Chondrocyte (in vitro differentiated cells): ENCODE data around the gene RPL10A. TPM values are rescaled to one million over a fixed set of nuclear protein-coding genes. Genes with fewer than 3 reads are reported as not detected.

Source experiments
- DNase-seq: peaks from one replicate; pipeline ENCODE4 v3.0.0; 2021; ENCODE audit warnings: mixed read lengths, low spot score
- H3K27ac Mint-ChIP-seq: one replicate; pipeline ENCODE4 v1.8.0; 2021; ENCODE audit warnings: mild to moderate bottlenecking, moderate library complexity, mixed read lengths; ENCODE audit not compliant: unreplicated experiment
- H3K27me3 Mint-ChIP-seq: 2 replicates; pipeline ENCODE4 v1.8.0; 2021; ENCODE audit warnings: low read depth, mixed read lengths
- H3K36me3 Mint-ChIP-seq: 2 replicates; pipeline ENCODE4 v1.8.0; 2021; ENCODE audit warnings: low read depth, mixed read lengths
- H3K4me1 Mint-ChIP-seq: 2 replicates; pipeline ENCODE4 v1.8.0; 2021; ENCODE audit warnings: low read depth, mild to moderate bottlenecking, mixed read lengths
- H3K4me3 Mint-ChIP-seq: one replicate; pipeline ENCODE4 v1.8.0; 2021; ENCODE audit warnings: mild to moderate bottlenecking, moderate library complexity, mixed read lengths; ENCODE audit not compliant: unreplicated experiment
- H3K9me3 Mint-ChIP-seq: 2 replicates; pipeline ENCODE4 v1.8.0; 2021; ENCODE audit warnings: low read depth, mixed read lengths
- total RNA-seq: library from RNA; stranded (reverse); gene quantifications from 3 replicates; pipeline ENCODE4 v1.2.1, GENCODE V29; 2021
- TF ChIP-seq, protein P1 (sequence below): fragments of 200-600 bp; sonication (generic); IDR thresholded peaks from 2 replicates; pipeline ENCODE4 v1.5.0; 2021; ENCODE audit warnings: antibody characterized with exemption, mild to moderate bottlenecking, moderate library complexity

Gene RPL10A
- total RNA-seq, 1 donor from 2014 or later, result 848 TPM

- TF ChIP-seq, protein P1, sequence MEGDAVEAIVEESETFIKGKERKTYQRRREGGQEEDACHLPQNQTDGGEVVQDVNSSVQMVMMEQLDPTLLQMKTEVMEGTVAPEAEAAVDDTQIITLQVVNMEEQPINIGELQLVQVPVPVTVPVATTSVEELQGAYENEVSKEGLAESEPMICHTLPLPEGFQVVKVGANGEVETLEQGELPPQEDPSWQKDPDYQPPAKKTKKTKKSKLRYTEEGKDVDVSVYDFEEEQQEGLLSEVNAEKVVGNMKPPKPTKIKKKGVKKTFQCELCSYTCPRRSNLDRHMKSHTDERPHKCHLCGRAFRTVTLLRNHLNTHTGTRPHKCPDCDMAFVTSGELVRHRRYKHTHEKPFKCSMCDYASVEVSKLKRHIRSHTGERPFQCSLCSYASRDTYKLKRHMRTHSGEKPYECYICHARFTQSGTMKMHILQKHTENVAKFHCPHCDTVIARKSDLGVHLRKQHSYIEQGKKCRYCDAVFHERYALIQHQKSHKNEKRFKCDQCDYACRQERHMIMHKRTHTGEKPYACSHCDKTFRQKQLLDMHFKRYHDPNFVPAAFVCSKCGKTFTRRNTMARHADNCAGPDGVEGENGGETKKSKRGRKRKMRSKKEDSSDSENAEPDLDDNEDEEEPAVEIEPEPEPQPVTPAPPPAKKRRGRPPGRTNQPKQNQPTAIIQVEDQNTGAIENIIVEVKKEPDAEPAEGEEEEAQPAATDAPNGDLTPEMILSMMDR, result no peak
- H3K4me1 Mint-ChIP-seq, result no peaks in the 10 kb centered on the region
- H3K9me3 Mint-ChIP-seq, result no peaks in the 10 kb centered on the region
- H3K4me3 Mint-ChIP-seq, result no peak overlapping the region
- no peak overlapping the region for H3K27ac Mint-ChIP-seq
- H3K27me3 Mint-ChIP-seq, result no peaks in the 10 kb centered on the region
- DNase-seq, result no peak
- no peaks in the 10 kb centered on the region for H3K36me3 Mint-ChIP-seq
These were observed 26.6 kb upstream of the RPL10A start for GRCh38 chr6:35441642-35442041.

- Mint-ChIP-seq H3K4me3 (no peak overlapping the region), H3K9me3 (no peaks in the 10 kb centered on the region), H3K27ac (no peak overlapping the region), H3K4me1 (no peaks in the 10 kb centered on the region), H3K36me3 (no peaks in the 10 kb centered on the region), H3K27me3 (no peaks in the 10 kb centered on the region)
- no peak for DNase-seq
- TF ChIP-seq, protein P1, result no peak
These were observed 25.5 kb upstream of the RPL10A start for GRCh38 chr6:35442693-35443092.

DNA sequence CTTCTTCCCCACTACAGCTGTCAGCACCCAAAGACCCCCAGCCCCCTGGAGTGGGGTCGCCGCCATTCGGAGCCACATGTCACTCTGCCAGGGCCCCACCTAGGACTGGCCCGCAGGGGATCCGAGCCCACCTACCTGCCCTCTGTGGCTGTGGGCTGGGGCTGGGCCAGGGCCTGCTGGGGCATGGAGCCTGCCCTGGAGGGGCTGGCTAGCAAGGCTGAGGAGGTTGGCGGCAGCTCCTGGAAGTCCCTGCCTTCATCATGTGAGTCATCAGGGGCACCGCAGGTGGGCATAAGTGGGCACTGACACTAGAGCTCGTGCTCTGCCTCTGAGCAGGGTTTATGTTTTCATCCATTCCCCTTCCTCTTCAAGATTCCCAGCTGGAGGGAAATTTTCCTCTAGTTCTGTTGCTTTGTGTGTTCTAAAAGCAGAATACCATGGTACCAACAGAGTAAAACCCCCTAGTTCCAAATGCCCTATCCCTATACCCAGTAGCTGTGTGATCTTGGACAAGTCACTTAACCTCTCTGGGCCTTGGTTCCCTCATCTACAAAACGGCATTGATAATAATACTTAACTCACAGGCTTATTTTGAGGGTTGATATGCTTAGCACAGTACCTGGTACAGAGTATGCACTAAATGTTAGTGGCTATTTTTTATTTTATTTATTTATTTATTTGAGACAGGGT is 24.7 kb upstream of the RPL10A start:
- H3K27me3 Mint-ChIP-seq, result no peaks in the 10 kb centered on the region
- no peak overlapping the region for H3K4me3 Mint-ChIP-seq
- TF ChIP-seq, protein P1, result no peak
- no peak overlapping the region for H3K27ac Mint-ChIP-seq
- H3K9me3 Mint-ChIP-seq, result no peaks in the 10 kb centered on the region
- no peaks in the 10 kb centered on the region for H3K4me1 Mint-ChIP-seq
- H3K36me3 Mint-ChIP-seq, result no peaks in the 10 kb centered on the region
- no peak for DNase-seq

GRCh38 chr6:35445691-35446090 is 22.5 kb upstream of the RPL10A start:
- Mint-ChIP-seq H3K27ac (no peak overlapping the region), H3K4me3 (no peak overlapping the region), H3K36me3 (no peaks in the 10 kb centered on the region), H3K4me1 (no peaks in the 10 kb centered on the region), H3K27me3 (no peaks in the 10 kb centered on the region), H3K9me3 (no peaks in the 10 kb centered on the region)
- TF ChIP-seq, protein P1, result no peak
- DNase-seq, result no peak

- TF ChIP-seq, protein P1, result no peak
- no peak for DNase-seq
- H3K27me3 Mint-ChIP-seq, result no peaks in the 10 kb centered on the region
- no peak overlapping the region for H3K4me3 Mint-ChIP-seq
- H3K9me3 Mint-ChIP-seq, result no peaks in the 10 kb centered on the region
- no peak overlapping the region for H3K27ac Mint-ChIP-seq
- peaks cover 8% of the 10 kb centered on the region for H3K4me1 Mint-ChIP-seq
- H3K36me3 Mint-ChIP-seq, result no peaks in the 10 kb centered on the region
These were observed 20.0 kb upstream of the RPL10A start for GRCh38 chr6:35448191-35448590.
